ENCODE measurements around the gene MPND.

DNA sequence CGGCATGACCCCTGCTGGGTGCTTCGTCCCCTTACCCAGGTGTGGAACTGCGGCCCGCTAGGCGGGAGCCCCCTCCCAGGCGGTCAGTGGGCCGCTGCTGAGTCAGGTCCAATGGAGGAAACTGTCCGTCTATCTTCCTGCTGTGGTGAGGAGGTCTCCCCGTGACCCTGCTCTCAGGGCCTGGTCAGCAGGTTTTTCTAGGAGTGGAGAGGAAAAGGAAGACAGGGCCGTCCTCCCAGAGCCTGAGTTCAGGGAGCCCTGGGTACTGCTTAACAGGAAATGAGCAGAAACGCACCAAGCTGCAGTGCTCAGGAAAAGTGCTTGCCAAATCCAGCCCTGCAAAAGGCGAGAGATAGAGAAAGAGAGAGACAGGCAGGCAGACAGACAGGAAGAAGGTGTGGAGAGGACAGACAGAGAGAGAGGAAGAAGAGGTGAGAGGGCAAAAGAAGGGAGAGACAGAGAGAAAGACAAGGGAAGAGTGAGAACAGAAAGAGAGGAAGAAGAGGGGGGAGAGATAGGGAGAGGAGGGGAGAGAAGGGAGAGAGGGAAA is 46.7 kb downstream of the MPND start:
- TF ChIP-seq CTCF (IDR thresholded peaks at IDR 0.05), result no peak
- TF ChIP-seq POLR2A (IDR thresholded peaks at IDR 0.05), result no peak

All from heart left ventricle (tissue), 13 donors.